H7 (cell line): Measurements from ENCODE around the gene L3MBTL1. TPM values are rescaled to one million over a fixed set of nuclear protein-coding genes. Genes with fewer than 3 reads are reported as not detected.

Experiments
- DNase-seq: peaks from one replicate; pipeline ENCODE4 v3.0.0; 2012
- H3K27me3 ChIP-seq: 2 replicates; pipeline ENCODE4 v1.6.0; 2011; ENCODE audit warnings: mild to moderate bottlenecking, low read length; ENCODE audit not compliant: control insufficient read depth, insufficient read depth
- H3K36me3 ChIP-seq: replicated peaks from 2 replicates; pipeline ENCODE4 v1.5.1; 2011; ENCODE audit warnings: low read length; ENCODE audit not compliant: control insufficient read depth, insufficient read depth
- H3K4me3 ChIP-seq: 2 replicates; pipeline ENCODE4 v1.5.1; 2011; ENCODE audit warnings: low read depth, mild to moderate bottlenecking, control low read depth, low read length, moderate library complexity; ENCODE audit not compliant: insufficient read depth
- total RNA-seq: library from RNA; depleted of rRNA; stranded (reverse); fragments of >200 nt; shearing (Covaris generic); gene quantifications from 2 replicates; pipeline ENCODE4 v1.2.3, GENCODE V29; 2014

Gene L3MBTL1
- total RNA-seq, 1 experiment from 2014 or later, result 6.3 TPM

- no peaks in the 10 kb centered on the region for H3K27me3 ChIP-seq
- H3K4me3 ChIP-seq, result no peak overlapping the region
- peaks cover 2% of the 10 kb centered on the region for H3K36me3 ChIP-seq
- DNase-seq, result no peak
These were observed 8.8 kb downstream of the L3MBTL1 start for GRCh38 chr20:43516251-43516824.

GRCh38 chr20:43520074-43520630 lies 12.7 kb downstream of the L3MBTL1 start:
- no peak for DNase-seq
- peaks cover 2% of the 10 kb centered on the region for H3K36me3 ChIP-seq
- no peak overlapping the region for H3K4me3 ChIP-seq
- H3K27me3 ChIP-seq, result no peaks in the 10 kb centered on the region

- no peak for DNase-seq
These were observed 17.5 kb downstream of the L3MBTL1 start for GRCh38 chr20:43525021-43525420.

GRCh38 chr20:43528258-43528875 lies 20.9 kb downstream of the L3MBTL1 start:
- no peak for DNase-seq
- H3K4me3 ChIP-seq, result no peak overlapping the region
- no peaks in the 10 kb centered on the region; the same call in none of the 2 replicates for H3K36me3 ChIP-seq
- H3K27me3 ChIP-seq, result no peaks in the 10 kb centered on the region

More at GRCh38 chr20:43525021-43525420, 17.5 kb downstream of the L3MBTL1 start:
- Histone ChIP-seq H3K4me3 (no peak overlapping the region), H3K27me3 (no peaks in the 10 kb centered on the region), H3K36me3 (no peaks in the 10 kb centered on the region; the same call in none of the 2 replicates)

GRCh38 chr20:43529051-43529450 lies 21.6 kb downstream of the L3MBTL1 start:
- Histone ChIP-seq H3K27me3 (no peaks in the 10 kb centered on the region), H3K4me3 (no peak overlapping the region), H3K36me3 (no peaks in the 10 kb centered on the region; the same call in none of the 2 replicates)
- DNase-seq, result no peak

GRCh38 chr20:43529457-43530153 lies 22.1 kb downstream of the L3MBTL1 start:
- H3K4me3 ChIP-seq, result no peak overlapping the region
- H3K36me3 ChIP-seq, result no peaks in the 10 kb centered on the region; the same call in none of the 2 replicates
- no peaks in the 10 kb centered on the region for H3K27me3 ChIP-seq
- no peak for DNase-seq

GRCh38 chr20:43530321-43531090 lies 23.0 kb downstream of the L3MBTL1 start:
- no peaks in the 10 kb centered on the region for H3K27me3 ChIP-seq
- H3K36me3 ChIP-seq, result peaks cover 2% of the 10 kb centered on the region
- no peak overlapping the region for H3K4me3 ChIP-seq
- no peak for DNase-seq

GRCh38 chr20:43531091-43531443 lies 23.6 kb downstream of the L3MBTL1 start:
- H3K4me3 ChIP-seq, result no peak overlapping the region
- H3K36me3 ChIP-seq, result peaks cover 2% of the 10 kb centered on the region

GRCh38 chr20:43532416-43533055 lies 25.0 kb downstream of the L3MBTL1 start:
- Histone ChIP-seq H3K4me3 (no peak overlapping the region), H3K27me3 (no peaks in the 10 kb centered on the region), H3K36me3 (peaks cover 9% of the 10 kb centered on the region)
- no peak for DNase-seq

More at GRCh38 chr20:43531091-43531443, 23.6 kb downstream of the L3MBTL1 start:
- H3K27me3 ChIP-seq, result no peaks in the 10 kb centered on the region
- no peak for DNase-seq

GRCh38 chr20:43533060-43533459 lies 25.6 kb downstream of the L3MBTL1 start:
- no peaks in the 10 kb centered on the region for H3K27me3 ChIP-seq
- no peak for DNase-seq
- H3K4me3 ChIP-seq, result no peak overlapping the region
- peaks cover 9% of the 10 kb centered on the region for H3K36me3 ChIP-seq

GRCh38 chr20:43534016-43534415 lies 26.5 kb downstream of the L3MBTL1 start:
- DNase-seq, result no peak
- H3K36me3 ChIP-seq, result peaks cover 14% of the 10 kb centered on the region
- no peak overlapping the region for H3K4me3 ChIP-seq
- H3K27me3 ChIP-seq, result no peaks in the 10 kb centered on the region

- no peak for DNase-seq
- Histone ChIP-seq H3K27me3 (no peaks in the 10 kb centered on the region), H3K36me3 (peaks cover 14% of the 10 kb centered on the region), H3K4me3 (no peak overlapping the region)
These were observed 27.4 kb downstream of the L3MBTL1 start for GRCh38 chr20:43534791-43535350.

- no peak overlapping the region for H3K4me3 ChIP-seq
- H3K27me3 ChIP-seq, result no peaks in the 10 kb centered on the region
- no peak for DNase-seq
- peaks cover 14% of the 10 kb centered on the region for H3K36me3 ChIP-seq
These were observed 28.0 kb downstream of the L3MBTL1 start for GRCh38 chr20:43535370-43536004.
